Mesendoderm (in vitro differentiated cells): Measurements from ENCODE around the gene DRD3.

ENCODE experiments used
- DNase-seq: peaks from one replicate; pipeline ENCODE4 v3.0.0; 2013
- H2AK5ac ChIP-seq: 2 replicates; pipeline ENCODE4 v1.6.1; 2013; ENCODE audit warnings: low read length, inconsistent platforms
- H2BK120ac ChIP-seq: 2 replicates; pipeline ENCODE4 v1.6.1; 2013; ENCODE audit warnings: low read depth, mild to moderate bottlenecking, low read length, moderate library complexity, mixed read lengths
- H2BK15ac ChIP-seq: replicated peaks from 2 replicates; pipeline ENCODE4 v1.6.1; 2013; ENCODE audit warnings: low read depth, mild to moderate bottlenecking, moderate library complexity
- H2BK5ac ChIP-seq: 2 replicates; pipeline ENCODE4 v1.6.1; 2013; ENCODE audit warnings: low read length, inconsistent platforms
- H3K18ac ChIP-seq: 2 replicates; pipeline ENCODE4 v1.6.1; 2013; ENCODE audit warnings: mild to moderate bottlenecking, low read length, mixed read lengths
- H3K23ac ChIP-seq: one replicate; pipeline ENCODE4 v1.6.1; 2013; ENCODE audit warnings: low read length
- H3K27ac ChIP-seq: 2 replicates; pipeline ENCODE4 v1.5.1; 2013; ENCODE audit warnings: low read depth, mild to moderate bottlenecking, inconsistent platforms, low read length, moderate library complexity
- H3K27me3 ChIP-seq: 2 replicates; pipeline ENCODE4 v1.6.1; 2013; ENCODE audit warnings: low read length, control low read depth, mild to moderate bottlenecking, inconsistent platforms; ENCODE audit not compliant: insufficient read depth, poor library complexity
- H3K36me3 ChIP-seq: 2 replicates; pipeline ENCODE4 v1.6.1; 2013; ENCODE audit warnings: low read length, inconsistent platforms; ENCODE audit not compliant: control insufficient read depth, insufficient read depth
- H3K4ac ChIP-seq: one replicate; pipeline ENCODE4 v1.6.1; 2013; ENCODE audit warnings: low read depth, mild to moderate bottlenecking, low read length, moderate library complexity
- H3K4me1 ChIP-seq: 2 replicates; pipeline ENCODE4 v1.6.1; 2013; ENCODE audit warnings: low read depth, low read length, inconsistent platforms; ENCODE audit not compliant: control insufficient read depth
- H3K4me2 ChIP-seq: 2 replicates; pipeline ENCODE4 v1.6.1; 2013; ENCODE audit warnings: low read length
- H3K4me3 ChIP-seq: 2 replicates; pipeline ENCODE4 v1.5.1; 2013; ENCODE audit warnings: mild to moderate bottlenecking, low read length
- H3K56ac ChIP-seq: one replicate; pipeline ENCODE4 v1.6.1; 2013; ENCODE audit warnings: low read length
- H3K79me1 ChIP-seq: 2 replicates; pipeline ENCODE4 v1.6.1; 2013; ENCODE audit warnings: low read length, inconsistent platforms
- H3K79me2 ChIP-seq: 2 replicates; pipeline ENCODE4 v1.6.1; 2013; ENCODE audit warnings: mild to moderate bottlenecking, low read length; ENCODE audit not compliant: control insufficient read depth, insufficient read depth
- H3K9ac ChIP-seq: 2 replicates; pipeline ENCODE4 v1.6.1; 2013; ENCODE audit warnings: low read length, inconsistent platforms
- H4K5ac ChIP-seq: one replicate; pipeline ENCODE4 v1.6.1; 2013; ENCODE audit warnings: low read length
- H4K8ac ChIP-seq: one replicate; pipeline ENCODE4 v1.6.1; 2013; ENCODE audit warnings: low read depth, mild to moderate bottlenecking, control low read depth, low read length, moderate library complexity
- WGBS: extraction: QIAGEN DNeasy Blood & Tissue Kit; methylation state at CpG from one replicate; pipeline ENCODE4 v1.1.7; 2013; ENCODE audit warnings: low lambda C conversion rate, missing lambda C conversion rate; ENCODE audit not compliant: insufficient coverage; ENCODE audit errors: extremely low coverage; 5-methylcytosine and 5-hydroxymethylcytosine counted together

DRD3 gene

DNA sequence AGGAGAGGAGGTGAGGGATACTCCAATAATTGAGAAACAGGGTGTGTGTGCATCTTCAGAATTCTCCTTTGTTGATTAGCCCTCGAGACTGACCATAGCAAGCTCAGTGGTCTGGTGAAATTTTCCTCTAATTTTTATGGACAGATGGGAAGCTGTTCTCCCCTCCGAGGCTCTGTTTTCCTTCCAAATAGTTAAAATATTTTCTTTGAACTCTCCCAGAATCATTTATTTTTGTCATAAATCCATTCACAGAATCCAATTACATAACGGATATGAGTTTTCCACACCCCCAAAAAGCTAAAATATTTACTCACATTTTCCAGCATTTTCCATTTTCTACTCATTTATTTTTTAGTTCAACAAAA, 85.9 kb downstream of the DRD3 start:
- Histone ChIP-seq H3K56ac (no peak overlapping the region), H3K4me1 (no peaks in the 10 kb centered on the region), H2AK5ac (no peak overlapping the region), H2BK120ac (no peak overlapping the region), H3K36me3 (no peaks in the 10 kb centered on the region), H3K4me2 (no peak overlapping the region), H3K27ac (no peak overlapping the region), H3K9ac (no peak overlapping the region), H2BK15ac (no peak overlapping the region), H3K79me1 (no peaks in the 10 kb centered on the region), H3K4ac (no peak overlapping the region), H4K5ac (no peak overlapping the region), H3K27me3 (no peaks in the 10 kb centered on the region), H3K18ac (no peak overlapping the region), H4K8ac (no peak overlapping the region), H2BK5ac (no peak overlapping the region), H3K23ac (no peak overlapping the region), H3K79me2 (no peaks in the 10 kb centered on the region), H3K4me3 (no peak overlapping the region)
- no CpG with 5 or more reads among the region's 3 CpGs for WGBS
- no peak for DNase-seq

DNA sequence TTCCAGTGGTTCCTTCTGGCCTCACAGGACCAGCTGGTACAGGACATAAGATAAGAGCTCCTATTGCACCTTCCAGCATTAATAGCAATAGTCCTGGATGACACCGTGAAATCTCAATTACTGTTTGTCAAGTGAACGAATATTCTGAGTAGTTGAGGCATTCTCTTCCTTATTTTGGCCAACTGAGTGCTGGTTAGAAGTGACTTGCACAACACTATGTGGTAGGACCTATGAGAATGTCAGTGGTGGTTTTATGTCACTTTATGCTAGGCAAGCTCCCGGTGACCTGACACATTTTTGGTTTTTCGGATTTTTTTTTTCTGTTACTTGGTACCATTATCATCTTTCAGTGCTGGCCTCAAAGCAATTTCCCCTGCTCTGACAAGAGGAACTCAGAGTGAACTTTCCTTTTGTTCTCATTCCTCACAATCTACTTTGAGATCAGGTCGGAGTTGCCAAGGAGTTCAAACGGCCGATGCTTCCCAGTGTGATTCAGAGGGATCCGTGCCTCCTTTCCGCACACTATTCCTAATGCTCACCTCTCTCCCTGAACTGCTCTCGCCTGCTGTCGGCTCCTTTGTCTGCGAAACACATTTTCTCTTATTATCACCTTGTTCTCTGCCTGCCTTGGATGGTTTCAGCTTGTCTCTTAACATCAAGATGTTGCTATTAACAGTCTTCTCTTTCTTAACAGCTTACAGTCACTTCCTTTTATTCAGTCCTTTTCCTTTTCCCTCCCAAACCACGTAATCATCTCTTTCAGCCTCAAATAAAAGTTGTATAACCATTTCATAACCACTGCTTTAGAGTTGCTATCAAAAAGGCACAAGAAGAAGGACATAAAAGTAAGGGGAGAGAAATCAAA, 86.5 kb downstream of the DRD3 start:
- no peak overlapping the region for H3K4me2 ChIP-seq
- H3K36me3 ChIP-seq, result no peaks in the 10 kb centered on the region
- H2AK5ac ChIP-seq, result no peak overlapping the region
- H4K5ac ChIP-seq, result no peak overlapping the region
- H3K9ac ChIP-seq, result no peak overlapping the region
- no peak overlapping the region for H3K23ac ChIP-seq
- H3K56ac ChIP-seq, result no peak overlapping the region
- no peak overlapping the region for H3K4me3 ChIP-seq
- H2BK5ac ChIP-seq, result no peak overlapping the region
- no peaks in the 10 kb centered on the region for H3K79me2 ChIP-seq
- no peak for DNase-seq
- WGBS, result 100% methylated on average over 1 of the region's 13 CpGs
- no peak overlapping the region for H3K4ac ChIP-seq
- no peaks in the 10 kb centered on the region for H3K79me1 ChIP-seq
- no peaks in the 10 kb centered on the region for H3K4me1 ChIP-seq
- no peak overlapping the region for H2BK15ac ChIP-seq
- H3K27ac ChIP-seq, result no peak overlapping the region
- no peaks in the 10 kb centered on the region for H3K27me3 ChIP-seq
- no peak overlapping the region for H2BK120ac ChIP-seq
- H4K8ac ChIP-seq, result no peak overlapping the region
- no peak overlapping the region for H3K18ac ChIP-seq

DNA sequence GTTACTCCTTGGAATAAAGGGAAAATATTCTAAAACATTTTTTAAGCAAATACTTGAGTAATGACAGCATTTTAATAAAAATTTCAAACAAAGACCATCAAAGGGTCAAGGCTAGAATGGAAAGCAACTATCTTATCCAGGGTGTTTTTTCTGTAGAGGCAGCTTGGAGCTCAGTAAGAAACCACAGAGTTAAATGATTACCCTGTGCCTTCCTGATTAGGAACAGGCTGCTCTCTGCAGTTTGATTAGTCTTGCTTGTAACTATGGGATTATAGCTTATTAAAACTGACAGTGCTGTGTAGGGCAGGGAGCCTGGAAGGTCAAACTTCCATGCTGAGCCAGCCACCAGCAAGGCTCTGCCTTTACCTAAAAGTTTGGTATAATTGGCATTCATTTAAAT, 89.2 kb downstream of the DRD3 start:
- no peak overlapping the region for H3K4me2 ChIP-seq
- H3K27ac ChIP-seq, result no peak overlapping the region

DNA sequence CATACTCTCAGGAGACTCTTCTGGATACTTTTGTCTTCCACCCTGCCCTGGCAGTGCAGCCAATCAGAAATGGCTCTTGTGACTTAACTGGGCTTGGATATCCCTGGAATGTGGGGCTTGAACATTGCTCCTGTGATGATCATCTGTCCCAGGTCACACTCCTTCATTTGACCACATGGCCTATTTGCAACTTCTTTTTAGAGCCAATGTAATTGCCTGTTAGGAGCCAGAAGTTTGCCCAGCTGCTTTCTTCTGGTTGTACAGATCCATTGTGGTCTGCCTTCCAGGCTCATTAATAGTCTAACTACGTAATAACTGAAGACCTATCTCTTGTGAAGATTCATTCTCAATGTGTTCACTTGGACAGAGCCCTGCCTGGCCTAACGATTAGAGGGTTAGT, 92.5 kb downstream of the DRD3 start:
- H4K8ac ChIP-seq, result no peak overlapping the region
- H2BK5ac ChIP-seq, result no peak overlapping the region
- no peaks in the 10 kb centered on the region for H3K79me2 ChIP-seq
- H3K4me2 ChIP-seq, result no peak overlapping the region
- H3K56ac ChIP-seq, result no peak overlapping the region
- H2AK5ac ChIP-seq, result no peak overlapping the region
- H2BK15ac ChIP-seq, result no peak overlapping the region
- DNase-seq, result no peak
- no peak overlapping the region for H3K4me3 ChIP-seq
- no peak overlapping the region for H3K27ac ChIP-seq
- H2BK120ac ChIP-seq, result no peak overlapping the region
- H3K4me1 ChIP-seq, result no peaks in the 10 kb centered on the region
- H3K23ac ChIP-seq, result no peak overlapping the region
- H3K79me1 ChIP-seq, result peaks cover 2% of the 10 kb centered on the region
- H3K36me3 ChIP-seq, result peaks cover 7% of the 10 kb centered on the region
- H3K27me3 ChIP-seq, result no peaks in the 10 kb centered on the region
- no peak overlapping the region for H3K18ac ChIP-seq
- H3K4ac ChIP-seq, result no peak overlapping the region
- no CpG with 5 or more reads among the region's 2 CpGs for WGBS
- no peak overlapping the region for H3K9ac ChIP-seq
- H4K5ac ChIP-seq, result no peak overlapping the region

More for the DNA sequence above, 89.2 kb downstream of the DRD3 start:
- H3K4me3 ChIP-seq, result no peak overlapping the region
- no peak overlapping the region for H2BK5ac ChIP-seq
- H3K4ac ChIP-seq, result no peak overlapping the region
- no peak overlapping the region for H2BK120ac ChIP-seq
- no peak overlapping the region for H3K18ac ChIP-seq
- DNase-seq, result no peak
- no peak overlapping the region for H3K56ac ChIP-seq
- no peak overlapping the region for H4K5ac ChIP-seq
- H2AK5ac ChIP-seq, result no peak overlapping the region
- H3K79me1 ChIP-seq, result peaks cover 2% of the 10 kb centered on the region
- no peaks in the 10 kb centered on the region for H3K4me1 ChIP-seq
- H4K8ac ChIP-seq, result no peak overlapping the region
- no peak overlapping the region for H3K23ac ChIP-seq
- peaks cover 7% of the 10 kb centered on the region for H3K36me3 ChIP-seq
- no peaks in the 10 kb centered on the region for H3K79me2 ChIP-seq
- no peak overlapping the region for H2BK15ac ChIP-seq
- H3K27me3 ChIP-seq, result no peaks in the 10 kb centered on the region
- no peak overlapping the region for H3K9ac ChIP-seq

DNA sequence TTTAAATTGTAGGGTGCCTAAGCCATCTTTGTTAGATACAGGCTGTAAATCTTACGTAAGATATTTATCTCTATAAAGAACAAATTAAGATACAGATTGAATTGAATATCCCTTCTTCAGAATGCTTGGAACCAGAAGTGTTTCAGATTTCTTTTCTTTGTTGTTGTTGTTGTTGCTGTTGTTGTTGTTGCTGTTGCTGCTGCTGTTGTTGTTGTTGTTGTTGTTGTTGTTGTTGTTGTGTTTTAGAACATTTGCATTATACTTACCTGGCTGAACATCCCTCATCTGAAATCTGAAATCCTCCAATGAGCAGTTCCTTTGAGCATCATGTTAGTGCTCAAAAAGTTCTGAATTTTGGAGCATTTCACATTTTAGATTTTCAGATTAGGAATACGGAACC, 95.7 kb downstream of the DRD3 start:
- no peak overlapping the region for H2BK5ac ChIP-seq
- peaks cover 2% of the 10 kb centered on the region for H3K79me1 ChIP-seq
- no peak overlapping the region for H4K8ac ChIP-seq
- no CpG with 5 or more reads among the region's 2 CpGs for WGBS
- no peaks in the 10 kb centered on the region for H3K4me1 ChIP-seq
- peaks cover 7% of the 10 kb centered on the region for H3K36me3 ChIP-seq
- H3K4ac ChIP-seq, result no peak overlapping the region
- no peak overlapping the region for H3K23ac ChIP-seq
- no peak overlapping the region for H3K4me2 ChIP-seq
- H3K18ac ChIP-seq, result no peak overlapping the region
- H4K5ac ChIP-seq, result no peak overlapping the region
- no peak overlapping the region for H2BK120ac ChIP-seq
- H3K9ac ChIP-seq, result no peak overlapping the region
- no peak overlapping the region for H3K27ac ChIP-seq
- no peak overlapping the region for H2BK15ac ChIP-seq
- no peak for DNase-seq
- no peak overlapping the region for H3K56ac ChIP-seq
- H2AK5ac ChIP-seq, result no peak overlapping the region
- no peaks in the 10 kb centered on the region for H3K79me2 ChIP-seq
- no peak overlapping the region for H3K4me3 ChIP-seq
- H3K27me3 ChIP-seq, result no peaks in the 10 kb centered on the region

DNA sequence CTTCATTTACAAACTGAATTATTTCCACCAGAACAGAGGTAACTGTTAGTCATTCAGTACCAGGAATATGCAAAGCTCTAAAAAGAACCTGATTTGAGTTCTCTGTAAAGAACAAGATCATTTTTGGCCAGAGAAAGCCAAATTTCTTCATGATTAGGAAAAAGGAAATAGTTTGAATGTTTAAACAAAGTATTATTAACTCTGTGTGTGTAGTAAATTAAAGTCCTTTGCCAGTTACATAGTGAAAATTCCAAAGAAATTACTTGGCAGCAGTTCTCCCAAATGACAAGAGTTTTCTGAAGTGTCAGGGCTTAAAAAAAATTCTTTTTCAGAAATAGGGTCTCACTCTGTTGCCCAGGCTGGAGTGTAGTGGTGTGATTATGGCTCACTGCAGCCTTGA, 97.8 kb downstream of the DRD3 start:
- no peak for DNase-seq
- peaks cover 5% of the 10 kb centered on the region for H3K36me3 ChIP-seq
- no peak overlapping the region for H2BK5ac ChIP-seq

More for the DNA sequence above, 97.8 kb downstream of the DRD3 start:
- Histone ChIP-seq H3K4me3 (no peak overlapping the region), H3K18ac (no peak overlapping the region), H3K4me1 (no peaks in the 10 kb centered on the region), H3K4ac (no peak overlapping the region), H3K23ac (no peak overlapping the region), H3K79me2 (no peaks in the 10 kb centered on the region), H3K56ac (no peak overlapping the region), H4K5ac (no peak overlapping the region), H2BK15ac (no peak overlapping the region), H3K79me1 (peaks cover 2% of the 10 kb centered on the region), H4K8ac (no peak overlapping the region), H2BK120ac (no peak overlapping the region), H3K9ac (no peak overlapping the region), H3K4me2 (no peak overlapping the region), H3K27ac (no peak overlapping the region), H2AK5ac (no peak overlapping the region), H3K27me3 (no peaks in the 10 kb centered on the region)
